ENCODE data around the gene PNISR. TPM values are rescaled to one million over a fixed set of nuclear protein-coding genes. Genes with fewer than 3 reads are reported as not detected.

Gene PNISR
- total and polyA plus RNA-seq, 2 of the 13 experiments (the other 11 are each of a cell fraction or from before 2014, with no cell fraction given) = 43.0 to 48.0 TPM

- TF ChIP-seq MED13 (CRISPR knock-in tag; IDR thresholded peaks at IDR 0.05) (no peak), SATB2 (CRISPR knock-in tag; IDR thresholded peaks at IDR 0.05) (0 out of 2 replicates have a peak, but pooled peaks have one; percentile 65), RXRB (CRISPR knock-in tag; IDR thresholded peaks at IDR 0.05; ENCODE audit: borderline replicate concordance) (no peak), PITX1 (CRISPR knock-in tag; IDR thresholded peaks at IDR 0.05) (no peak), TEAD3 (CRISPR knock-in tag; optimal IDR thresholded peaks at IDR 0.05; ENCODE audit: borderline replicate concordance) (no peak), PRDM4 (CRISPR knock-in tag; IDR thresholded peaks at IDR 0.05; ENCODE audit: borderline replicate concordance) (no peak), NONO (IDR thresholded peaks at IDR 0.05) (no peak), NONO (CRISPR knock-in tag; conservative IDR thresholded peaks at IDR 0.05) (0 out of 2 replicates have a peak, but pooled peaks have one; percentile 55), WIZ (CRISPR knock-in tag; IDR thresholded peaks at IDR 0.05) (no peak), AKNA (CRISPR knock-in tag; IDR thresholded peaks at IDR 0.05; ENCODE audit: borderline replicate concordance) (no peak), NFAT5 (CRISPR knock-in tag; IDR thresholded peaks at IDR 0.05) (no peak), ZNF510 (CRISPR knock-in tag; IDR thresholded peaks at IDR 0.05; ENCODE audit: low read depth) (peak; percentile 85; the same call in 1 of the 2 replicates), TCF7 (IDR thresholded peaks at IDR 0.05; ENCODE audit: low read depth) (no peak)
Measured at GRCh38 chr6:99393698-99394531, 31.2 kb downstream of the PNISR start, which contains the start of gene COQ3 (continued).

Data from HepG2 (cell line).